Endometrial microvascular endothelial cells (primary cell): ENCODE results near the gene C14orf180. TPM values are rescaled to one million over a fixed set of nuclear protein-coding genes. Genes with fewer than 3 reads are reported as not detected.
"Not testable (repeated sequence)": the region's sequence is repeated elsewhere in the genome, so short reads cannot be mapped to it uniquely, and the experiment has no call there.

Experiments
- in situ Hi-C: cut with HindIII; loops from 2 replicates; pipeline ENCODE4 v1.10.0; 2017; ENCODE audit warnings: low sequenced_read_pairs, low pct_unique_long_range_greater_than_20kb; ENCODE audit errors: inconsistent ontology term
- total RNA-seq: library from RNA; depleted of rRNA; stranded (reverse); fragments of >200 nt; gene quantifications from one replicate; pipeline ENCODE4 v1.2.3, GENCODE V29; 2015; ENCODE audit errors: inconsistent ontology term

The C14orf180 gene
- total RNA-seq, 1 donor from 2014 or later, result not detected

- in situ Hi-C loops, result no loop called here
Measured at GRCh38 chr14:104634886-104635570, 55.5 kb downstream of the C14orf180 start.

DNA sequence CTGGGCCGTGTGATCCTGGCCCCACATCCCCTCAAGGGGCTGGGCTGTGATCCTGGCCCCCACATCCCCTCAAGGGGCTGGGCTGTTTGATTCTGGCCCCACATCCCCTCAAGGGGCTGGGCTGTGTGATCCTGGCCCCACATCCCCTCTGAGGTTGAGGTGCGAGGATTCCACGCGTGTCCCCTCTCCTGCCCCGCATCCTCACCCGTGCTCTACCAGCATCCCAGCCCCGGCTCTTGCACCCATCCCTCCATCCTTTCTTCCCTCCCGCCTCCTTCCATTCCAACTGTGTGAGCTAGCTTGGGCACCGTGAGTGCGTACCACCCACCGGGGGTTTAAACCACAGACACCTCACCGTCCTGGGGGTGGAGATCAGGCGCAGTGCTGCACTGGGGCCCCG is 56.2 kb downstream of the C14orf180 start:
- in situ Hi-C loops, result no loop called here

GRCh38 chr14:104636131-104636530 is 56.6 kb downstream of the C14orf180 start:
- in situ Hi-C loops, result no loop called here

DNA sequence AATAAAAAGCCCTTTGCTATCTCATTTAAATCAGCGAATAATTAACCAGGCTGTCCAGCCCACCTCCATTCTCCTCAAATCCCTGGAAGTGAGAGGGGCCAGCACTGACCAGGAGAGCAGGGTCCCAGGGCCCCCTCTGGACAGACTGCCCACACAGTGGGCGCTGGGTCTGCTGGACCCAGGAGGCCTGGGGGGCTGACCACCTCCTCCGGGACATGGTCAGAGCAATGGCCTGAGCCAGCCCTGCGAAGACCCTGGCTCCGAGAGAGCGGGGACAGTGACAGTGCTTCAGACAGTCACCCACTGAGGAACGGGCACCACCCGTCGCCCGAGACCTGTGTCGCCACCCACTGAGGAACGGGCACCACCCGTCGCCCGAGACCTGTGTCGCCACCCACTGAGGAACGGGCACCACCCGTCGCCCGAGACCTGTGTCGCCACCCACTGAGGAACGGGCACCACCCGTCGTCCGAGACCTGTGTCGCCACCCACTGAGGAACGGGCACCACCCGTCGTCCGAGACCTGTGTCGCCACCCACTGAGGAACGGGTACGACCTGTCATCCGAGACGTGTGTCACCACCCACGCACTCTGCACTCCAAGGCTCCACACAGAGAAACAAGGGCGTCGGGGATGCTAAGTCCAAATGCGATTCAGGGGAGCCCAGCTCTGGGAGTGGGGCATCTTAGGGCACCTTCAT is 57.4 kb downstream of the C14orf180 start:
- in situ Hi-C loops, result not testable (repeated sequence)

DNA sequence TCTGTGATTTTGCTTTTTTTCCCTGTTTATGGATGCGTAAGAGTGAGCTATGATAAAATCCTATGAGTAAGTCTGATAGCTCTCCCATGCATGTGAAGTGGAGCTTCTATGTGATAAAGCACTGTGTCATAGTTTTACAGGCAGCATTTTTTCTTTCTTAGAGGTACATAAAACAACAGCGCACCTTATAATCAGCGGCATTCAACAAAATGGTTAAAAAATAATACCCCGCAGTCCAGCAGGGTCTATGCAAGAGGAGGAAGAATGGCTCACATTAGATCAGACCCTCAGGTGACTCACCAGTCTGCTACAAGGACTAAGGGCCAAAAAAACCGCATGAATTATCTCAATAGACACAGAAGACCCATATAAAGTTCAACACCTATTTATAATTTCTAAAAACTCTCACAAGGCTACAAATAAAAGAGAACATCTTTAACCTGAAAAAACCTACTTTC is 58.0 kb downstream of the C14orf180 start:
- in situ Hi-C loops, result no loop called here

GRCh38 chr14:104638190-104638589 is 58.6 kb downstream of the C14orf180 start:
- in situ Hi-C loops, result no loop called here

- in situ Hi-C loops, result no loop called here
Measured at GRCh38 chr14:104638927-104639450, 59.4 kb downstream of the C14orf180 start.

DNA sequence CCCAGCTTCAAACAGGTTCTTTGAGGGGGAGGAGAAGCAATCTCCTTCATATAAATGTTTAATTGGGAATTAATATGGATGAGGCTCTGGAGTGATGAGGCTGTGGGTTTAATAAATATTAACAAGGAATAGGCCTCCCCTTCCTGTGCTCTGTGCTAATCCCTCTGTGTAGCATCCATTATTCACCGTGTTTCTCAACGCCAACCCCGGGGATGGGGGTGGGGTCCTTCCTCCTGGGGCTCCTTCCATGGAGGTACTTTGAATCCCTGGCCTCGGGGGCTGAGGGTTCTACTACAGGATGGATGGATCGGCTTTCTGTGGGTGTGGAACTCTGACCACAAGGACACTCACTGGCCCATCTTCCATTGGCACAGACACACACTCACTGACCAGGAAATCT is 59.9 kb downstream of the C14orf180 start:
- in situ Hi-C loops, result no loop called here

Other genes starting within 250 kb of the C14orf180 start
- not detected for gene TMEM179, start 25.0 kb downstream of the C14orf180 start, total RNA-seq
- gene INF2, start 109.9 kb downstream of the C14orf180 start, total RNA-seq, result 79.4 TPM
- not detected for gene ADSS1, start 144.5 kb downstream of the C14orf180 start, total RNA-seq
- gene SIVA1, start 173.4 kb downstream of the C14orf180 start, total RNA-seq, result 250 TPM
- 181 TPM for gene AKT1, start 216.0 kb downstream of the C14orf180 start, total RNA-seq
- 3.1 TPM for gene ZBTB42, start 221.3 kb downstream of the C14orf180 start, total RNA-seq